Activated T-cell treated with anti-CD3 and anti-CD28 coated beads for 4 hours (primary cell): ENCODE results near the gene PPP1R37.
"Not testable (repeated sequence)": the region's sequence is repeated elsewhere in the genome, so short reads cannot be mapped to it uniquely, and the experiment has no call there.

Experiments
- DNase-seq: peaks from one replicate; pipeline ENCODE4 v3.0.0-alpha.2; 2020

The PPP1R37 gene

GRCh38 chr19:45118106-45118505 is 25.1 kb downstream of the PPP1R37 start:
- DNase-seq, result no peak

GRCh38 chr19:45118591-45119355 is 25.8 kb downstream of the PPP1R37 start:
- not testable (repeated sequence) for DNase-seq

- DNase-seq, result no peak
Measured at GRCh38 chr19:45119582-45119981, 26.6 kb downstream of the PPP1R37 start.

GRCh38 chr19:45121827-45122345 is 28.9 kb downstream of the PPP1R37 start:
- DNase-seq, result no peak

GRCh38 chr19:45122832-45123231 is 29.9 kb downstream of the PPP1R37 start:
- no peak for DNase-seq

- no peak for DNase-seq
Measured at GRCh38 chr19:45123440-45123850, 30.5 kb downstream of the PPP1R37 start.

- no peak for DNase-seq
Measured at GRCh38 chr19:45124021-45124420, 31.0 kb downstream of the PPP1R37 start.

- DNase-seq, result no peak
Measured at GRCh38 chr19:45125360-45125759, 32.4 kb downstream of the PPP1R37 start.

GRCh38 chr19:45125975-45126493 is 33.1 kb downstream of the PPP1R37 start:
- peak; percentile 66 for DNase-seq

- DNase-seq, result no peak
Measured at GRCh38 chr19:45126654-45127053, 33.7 kb downstream of the PPP1R37 start.

- no peak for DNase-seq
Measured at GRCh38 chr19:45128146-45128545, 35.2 kb downstream of the PPP1R37 start.

GRCh38 chr19:45128806-45129205 is 35.8 kb downstream of the PPP1R37 start:
- DNase-seq, result no peak

GRCh38 chr19:45130236-45130635 is 37.3 kb downstream of the PPP1R37 start:
- DNase-seq, result no peak

- peak; percentile 25 for DNase-seq
Measured at GRCh38 chr19:45130888-45131615, 38.1 kb downstream of the PPP1R37 start.

GRCh38 chr19:45133661-45134060 is 40.7 kb downstream of the PPP1R37 start:
- DNase-seq, result no peak

GRCh38 chr19:45135176-45135885 is 42.4 kb downstream of the PPP1R37 start:
- no peak for DNase-seq

GRCh38 chr19:45136507-45137178 is 43.7 kb downstream of the PPP1R37 start:
- no peak for DNase-seq

GRCh38 chr19:45137179-45137761 is 44.3 kb downstream of the PPP1R37 start:
- no peak for DNase-seq

GRCh38 chr19:45138303-45138751 is 45.3 kb downstream of the PPP1R37 start:
- DNase-seq, result no peak

GRCh38 chr19:45139286-45140143 is 46.5 kb downstream of the PPP1R37 start:
- no peak for DNase-seq

GRCh38 chr19:45140144-45140503 is 47.1 kb downstream of the PPP1R37 start:
- no peak for DNase-seq
